ENCODE data around the gene CASQ1. TPM values are rescaled to one million over a fixed set of nuclear protein-coding genes. Genes with fewer than 3 reads are reported as not detected.

CASQ1 gene
- total RNA-seq, 4 donors from 2014 or later: 255 to 894 (median 358) TPM

DNA sequence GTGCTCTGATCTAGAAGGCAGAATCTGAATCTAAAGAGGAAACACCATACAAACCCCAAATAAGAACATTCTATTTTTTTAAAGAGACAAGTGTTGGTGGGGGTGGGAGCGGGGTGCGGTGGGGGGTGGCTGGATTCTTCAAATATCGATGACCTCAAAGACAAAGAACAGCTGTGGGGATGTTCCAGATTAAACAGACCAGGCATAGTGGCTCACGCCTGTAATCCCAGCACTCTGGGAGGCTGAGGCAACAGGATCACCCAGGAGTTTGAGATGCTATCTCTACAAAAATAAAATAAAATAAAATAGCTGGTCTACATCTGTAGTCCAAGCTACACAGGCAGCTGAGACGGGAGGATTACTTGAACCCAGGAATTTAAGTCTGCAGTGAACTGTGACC lies 34.0 kb upstream of the CASQ1 start:
- in situ Hi-C loops (cut with MboI; ENCODE audit: low sequenced_read_pairs in 4 of 4) (no loop called here), intact Hi-C loops (cut with DNase I; ENCODE audit: low total_unique reads) (no loop called here)
- no peaks in the 10 kb centered on the region for H3K27me3 ChIP-seq
- no peaks in the 10 kb centered on the region for H3K36me3 ChIP-seq
- no peak overlapping the region for H3K4me3 ChIP-seq
- no peak overlapping the region for H3K27ac ChIP-seq
- no peaks in the 10 kb centered on the region for H3K4me1 ChIP-seq
- DNase-seq (no peak), ATAC-seq (no peak)
- no peak for TF ChIP-seq CTCF (IDR thresholded peaks at IDR 0.05 in 4 of 5, conservative IDR thresholded peaks at IDR 0.05 in 1 of 5)
- H3K9me3 ChIP-seq: no peaks in the 10 kb centered on the region

GRCh38 chr1:160157174-160157573 lies 33.2 kb upstream of the CASQ1 start:
- no peaks in the 10 kb centered on the region for H3K36me3 ChIP-seq
- no peaks in the 10 kb centered on the region for H3K9me3 ChIP-seq
- no peak for TF ChIP-seq POLR2A (IDR thresholded peaks at IDR 0.05)
- TF ChIP-seq CTCF (IDR thresholded peaks at IDR 0.05 in 4 of 5, conservative IDR thresholded peaks at IDR 0.05 in 1 of 5): no peak
- intact Hi-C loops (cut with DNase I; ENCODE audit: low total_unique reads) (no loop called here), in situ Hi-C loops (cut with MboI; ENCODE audit: low sequenced_read_pairs in 4 of 4) (no loop called here)
- ATAC-seq (no peak), DNase-seq (no peak)
- no peaks in the 10 kb centered on the region for H3K27me3 ChIP-seq
- no peak overlapping the region for H3K4me3 ChIP-seq
- H3K4me1 ChIP-seq: no peaks in the 10 kb centered on the region
- H3K27ac ChIP-seq: no peak overlapping the region

- Histone ChIP-seq H3K27me3 (no peaks in the 10 kb centered on the region), H3K4me1 (no peaks in the 10 kb centered on the region), H3K9me3 (no peaks in the 10 kb centered on the region), H3K4me3 (no peak overlapping the region), H3K27ac (no peak overlapping the region), H3K36me3 (no peaks in the 10 kb centered on the region)
- intact Hi-C loops (cut with DNase I; ENCODE audit: low total_unique reads) (no loop called here), in situ Hi-C loops (cut with MboI; ENCODE audit: low sequenced_read_pairs in 4 of 4) (no loop called here)
- ATAC-seq (no peak), DNase-seq (no peak)
- TF ChIP-seq POLR2A (IDR thresholded peaks at IDR 0.05): no peak
Observed at GRCh38 chr1:160158031-160158430, 32.3 kb upstream of the CASQ1 start.

DNA sequence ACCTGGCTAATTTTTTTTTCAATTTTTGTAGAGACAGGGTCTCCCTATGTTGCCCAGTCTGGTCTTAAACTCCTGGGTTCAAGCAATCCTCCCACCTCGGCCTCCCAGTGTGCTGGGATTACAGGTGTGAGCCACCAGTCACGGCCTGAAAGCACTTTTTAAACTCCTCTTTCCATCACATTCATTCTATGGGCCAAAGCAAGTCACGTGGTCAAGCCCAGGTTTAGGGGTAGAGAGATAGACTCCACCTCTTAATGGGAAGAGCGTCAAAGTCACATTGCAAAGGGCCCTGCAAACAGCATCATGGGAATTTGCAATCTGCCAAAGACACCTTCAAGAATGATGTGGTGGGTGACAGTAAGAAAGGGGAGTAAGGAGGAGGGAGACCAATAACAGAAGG lies 31.8 kb upstream of the CASQ1 start:
- in situ Hi-C loops (cut with MboI; ENCODE audit: low sequenced_read_pairs in 4 of 4): no loop called here
- Histone ChIP-seq H3K4me3 (no peak overlapping the region), H3K27me3 (no peaks in the 10 kb centered on the region), H3K4me1 (no peaks in the 10 kb centered on the region), H3K27ac (no peak overlapping the region), H3K36me3 (no peaks in the 10 kb centered on the region), H3K9me3 (no peaks in the 10 kb centered on the region)
- DNase-seq (no peak), ATAC-seq (no peak)
- TF ChIP-seq CTCF (IDR thresholded peaks at IDR 0.05 in 4 of 5, conservative IDR thresholded peaks at IDR 0.05 in 1 of 5) (no peak), POLR2A (IDR thresholded peaks at IDR 0.05) (no peak)
- intact Hi-C loops (cut with DNase I; ENCODE audit: low total_unique reads): no loop called here

DNA sequence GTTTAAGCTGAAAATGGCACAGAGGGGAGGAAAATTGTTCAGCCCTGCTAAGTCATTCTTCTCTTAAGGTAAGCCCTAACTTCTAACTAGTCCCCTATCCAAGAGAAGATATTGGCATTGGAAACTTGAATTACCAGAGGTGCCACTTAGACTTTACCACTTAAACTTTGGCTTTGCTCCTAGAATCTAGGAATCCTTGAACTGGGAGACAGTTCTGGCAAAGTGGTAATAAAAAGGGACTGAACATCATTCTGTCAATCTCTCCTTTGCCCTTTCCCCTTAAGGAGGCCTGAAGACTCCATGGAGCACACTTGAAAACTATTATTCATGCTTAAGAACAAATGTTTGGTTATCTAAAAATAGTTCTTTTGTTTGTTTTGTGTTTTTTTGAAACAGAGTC lies 30.5 kb upstream of the CASQ1 start:
- DNase-seq: no peak
- in situ Hi-C loops (cut with MboI; ENCODE audit: low sequenced_read_pairs in 4 of 4) (no loop called here), intact Hi-C loops (cut with DNase I; ENCODE audit: low total_unique reads) (loop anchor here (5.0 kb wide), 1 partner anchor 58 kb away; no protein-coding TSS in a partner anchor)
- TF ChIP-seq CTCF (IDR thresholded peaks at IDR 0.05 in 4 of 5, conservative IDR thresholded peaks at IDR 0.05 in 1 of 5) (no peak), POLR2A (IDR thresholded peaks at IDR 0.05) (no peak)
- Histone ChIP-seq H3K4me1 (no peaks in the 10 kb centered on the region), H3K36me3 (no peaks in the 10 kb centered on the region), H3K27me3 (no peaks in the 10 kb centered on the region), H3K9me3 (no peaks in the 10 kb centered on the region), H3K27ac (no peak overlapping the region), H3K4me3 (no peak overlapping the region)
- no peak for ATAC-seq
